PC-3 (cell line): ENCODE results near the gene TMEM164. TPM values are rescaled to one million over a fixed set of nuclear protein-coding genes. Genes with fewer than 3 reads are reported as not detected.

Experiments used
- ATAC-seq: fragments of 200-7000 bp; cut with Tn5 transposase; 2 replicates; pipeline ENCODE4 v1.9.1; 2020; ENCODE audit warnings: mild to moderate bottlenecking, moderate library complexity
- BruUV-seq: library from RNA; stranded (reverse); fragments of 400-500 nt; replicated peaks from 2 replicates; lab custom pipeline; 2021; lab: Mats Ljungman, UMichigan
- CTCF ChIA-PET: fragments of 300-600 bp; sonication (Branson Sonifier 250); formaldehyde crosslinking; loops from one replicate; lab custom pipeline; 2022; ENCODE audit warnings: antibody characterized with exemption; lab: Charles Lee
- POLR2A ChIA-PET: fragments of 300-600 bp; sonication (Branson Sonifier 250); formaldehyde crosslinking; loops from one replicate; lab custom pipeline; 2022; ENCODE audit warnings: antibody characterized with exemption; ENCODE audit not compliant: unreplicated experiment; lab: Charles Lee
- DNase-seq: peaks from one replicate; pipeline ENCODE4 v3.0.0-alpha.2; 2015
- H2AFZ ChIP-seq: fragments of 300-600 bp; sonication (generic); 2 replicates; pipeline ENCODE4 v1.6.0; 2016; ENCODE audit warnings: antibody characterized with exemption, low read length
- H3F3A ChIP-seq: fragments of 300-600 bp; sonication (generic); one replicate; pipeline ENCODE4 v1.6.0; 2017; ENCODE audit warnings: antibody characterized with exemption, low read length, control low read depth, mild to moderate bottlenecking; ENCODE audit not compliant: unreplicated experiment
- H3K27ac ChIP-seq: fragments of 300-600 bp; sonication (generic); 2 replicates; pipeline ENCODE4 v1.5.1; 2016; ENCODE audit warnings: mild to moderate bottlenecking, low read length
- H3K27me3 ChIP-seq: fragments of 300-600 bp; sonication (generic); 2 replicates; pipeline ENCODE4 v1.6.1; 2016; ENCODE audit warnings: low read length, mixed read lengths
- H3K36me3 ChIP-seq: fragments of 300-600 bp; sonication (generic); 2 replicates; pipeline ENCODE4 v1.6.1; 2016; ENCODE audit warnings: low read depth, mixed run types, low read length, mixed read lengths
- H3K4me1 ChIP-seq: fragments of 300-600 bp; sonication (generic); 2 replicates; pipeline ENCODE4 v1.5.1; 2016; ENCODE audit warnings: low read length; ENCODE audit not compliant: insufficient read depth
- H3K4me2 ChIP-seq: fragments of 300-600 bp; sonication (generic); 2 replicates; pipeline ENCODE4 v1.6.0; 2016; ENCODE audit warnings: low read length
- H3K4me3 ChIP-seq: fragments of 300-600 bp; sonication (generic); 2 replicates; pipeline ENCODE4 v1.5.1; 2016; ENCODE audit warnings: mild to moderate bottlenecking, low read length, mixed read lengths
- H3K79me2 ChIP-seq: fragments of 300-600 bp; sonication (generic); 2 replicates; pipeline ENCODE4 v1.6.1; 2017; ENCODE audit warnings: low read length, mixed read lengths
- H3K9ac ChIP-seq: fragments of 300-600 bp; sonication (generic); 2 replicates; pipeline ENCODE4 v1.6.0; 2016; ENCODE audit warnings: mild to moderate bottlenecking, low read length
- H3K9me2 ChIP-seq: fragments of 300-600 bp; sonication (generic); replicated peaks from 2 replicates; pipeline ENCODE4 v1.6.1; 2016; ENCODE audit warnings: mixed run types, low read length, mixed read lengths
- H3K9me3 ChIP-seq: fragments of 300-600 bp; sonication (generic); 2 replicates; pipeline ENCODE4 v1.6.1; 2016; ENCODE audit warnings: low read length, mixed read lengths
- H4K20me1 ChIP-seq: fragments of 300-600 bp; sonication (generic); 2 replicates; pipeline ENCODE4 v1.6.1; 2016; ENCODE audit warnings: low read length, mixed read lengths
- EZH2 ChIP-seq: fragments of 300-600 bp; sonication (generic); IDR thresholded peaks from one replicate; pipeline ENCODE4 v1.6.1; 2017; ENCODE audit warnings: antibody characterized with exemption, mild to moderate bottlenecking, low read length; ENCODE audit not compliant: unreplicated experiment
- EZH2phosphoT487 ChIP-seq: fragments of 300-600 bp; sonication (generic); IDR thresholded peaks from 2 replicates; pipeline ENCODE4 v1.6.1; 2018; ENCODE audit warnings: mild to moderate bottlenecking, antibody characterized with exemption, low read length, borderline replicate concordance
- intact Hi-C: fragments of 100-400 bp; cut with micrococcal nuclease; formaldehyde crosslinking; loops from 2 replicates; pipeline ENCODE4 v1.9.0; 2023
- total RNA-seq: library from RNA; depleted of rRNA; stranded (reverse); fragments of >200 nt; gene quantifications from 2 replicates; pipeline ENCODE4 v1.2.3, GENCODE V29; 2014
- TF ChIP-seq, protein P1 (sequence below): fragments of 300-600 bp; sonication (generic); conservative IDR thresholded peaks from 2 replicates; pipeline ENCODE4 v1.5.1; 2017; ENCODE audit warnings: antibody characterized with exemption, low read depth, mild to moderate bottlenecking, low read length

The TMEM164 gene
- total RNA-seq, 1 experiment from 2014 or later, result 26.6 TPM

DNA sequence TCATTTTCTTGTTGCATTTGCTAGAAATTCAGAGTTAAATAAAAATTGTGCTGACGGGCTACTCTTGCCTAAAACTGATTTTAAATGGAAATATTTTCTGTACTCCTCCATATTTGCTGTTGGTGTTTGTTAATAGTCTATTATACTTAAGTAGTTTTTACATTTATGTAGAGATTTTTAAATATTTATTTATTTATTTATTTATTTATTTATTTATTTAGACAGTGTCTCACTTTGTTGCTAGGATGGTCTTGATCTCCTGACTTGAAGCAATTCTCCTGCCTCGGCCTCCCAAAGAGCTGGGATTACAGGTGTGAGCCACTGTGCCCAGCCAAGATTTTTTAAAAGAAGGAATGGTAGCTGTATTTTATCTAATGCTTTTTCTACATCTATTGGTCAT lies 68.1 kb downstream of the TMEM164 start:
- H3K36me3 ChIP-seq, result no peaks in the 10 kb centered on the region
- H3K9ac ChIP-seq, result no peak overlapping the region
- BruUV-seq, result no TSS peak
- no peaks in the 10 kb centered on the region for H3F3A ChIP-seq
- no peaks in the 10 kb centered on the region for H4K20me1 ChIP-seq
- DNase-seq (no peak), ATAC-seq (no peak)
- no peaks in the 10 kb centered on the region for H3K9me2 ChIP-seq
- no peaks in the 10 kb centered on the region for H3K27me3 ChIP-seq
- TF ChIP-seq EZH2 (no peak), EZH2phosphoT487 (no peak)
- TF ChIP-seq, protein P1, sequence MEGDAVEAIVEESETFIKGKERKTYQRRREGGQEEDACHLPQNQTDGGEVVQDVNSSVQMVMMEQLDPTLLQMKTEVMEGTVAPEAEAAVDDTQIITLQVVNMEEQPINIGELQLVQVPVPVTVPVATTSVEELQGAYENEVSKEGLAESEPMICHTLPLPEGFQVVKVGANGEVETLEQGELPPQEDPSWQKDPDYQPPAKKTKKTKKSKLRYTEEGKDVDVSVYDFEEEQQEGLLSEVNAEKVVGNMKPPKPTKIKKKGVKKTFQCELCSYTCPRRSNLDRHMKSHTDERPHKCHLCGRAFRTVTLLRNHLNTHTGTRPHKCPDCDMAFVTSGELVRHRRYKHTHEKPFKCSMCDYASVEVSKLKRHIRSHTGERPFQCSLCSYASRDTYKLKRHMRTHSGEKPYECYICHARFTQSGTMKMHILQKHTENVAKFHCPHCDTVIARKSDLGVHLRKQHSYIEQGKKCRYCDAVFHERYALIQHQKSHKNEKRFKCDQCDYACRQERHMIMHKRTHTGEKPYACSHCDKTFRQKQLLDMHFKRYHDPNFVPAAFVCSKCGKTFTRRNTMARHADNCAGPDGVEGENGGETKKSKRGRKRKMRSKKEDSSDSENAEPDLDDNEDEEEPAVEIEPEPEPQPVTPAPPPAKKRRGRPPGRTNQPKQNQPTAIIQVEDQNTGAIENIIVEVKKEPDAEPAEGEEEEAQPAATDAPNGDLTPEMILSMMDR, result no peak
- ChIA-PET CTCF (no interaction called here), POLR2A (no interaction called here)
- H3K4me2 ChIP-seq, result no peak overlapping the region
- H3K9me3 ChIP-seq, result no peaks in the 10 kb centered on the region
- no peaks in the 10 kb centered on the region for H3K4me1 ChIP-seq
- H2AFZ ChIP-seq, result no peak overlapping the region
- H3K4me3 ChIP-seq, result no peak overlapping the region
- no peak overlapping the region for H3K27ac ChIP-seq
- no peaks in the 10 kb centered on the region for H3K79me2 ChIP-seq
- intact Hi-C loops, result no loop called here

DNA sequence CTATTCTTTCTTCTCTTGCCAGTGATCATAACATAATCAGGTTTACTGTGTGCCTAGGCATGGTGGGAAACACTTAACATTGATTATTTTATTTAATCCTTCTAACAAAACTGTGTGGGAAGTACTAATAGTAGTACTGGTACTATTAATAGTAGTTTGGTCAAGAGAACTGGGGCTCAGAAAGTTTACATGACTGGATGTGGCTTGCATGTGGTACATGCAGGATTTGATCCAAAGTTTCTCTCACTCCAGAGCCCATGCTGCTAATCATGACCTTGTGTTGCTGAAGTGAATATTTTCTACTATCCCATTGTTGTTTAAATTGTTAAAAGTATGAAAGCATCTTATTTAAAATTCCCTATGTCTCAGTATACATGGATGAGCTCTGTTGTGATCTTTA lies 78.4 kb downstream of the TMEM164 start:
- H2AFZ ChIP-seq, result no peak overlapping the region
- ATAC-seq (no peak), DNase-seq (no peak)
- H3K79me2 ChIP-seq, result no peaks in the 10 kb centered on the region
- POLR2A ChIA-PET, result no interaction called here
- no peaks in the 10 kb centered on the region for H3K27me3 ChIP-seq
- H3F3A ChIP-seq, result peaks cover 7% of the 10 kb centered on the region
- CTCF ChIA-PET, result no interaction called here
- no peak overlapping the region for H3K4me2 ChIP-seq
- no peak overlapping the region for H3K9ac ChIP-seq
- TF ChIP-seq, protein P1, result no peak
- TF ChIP-seq EZH2phosphoT487 (no peak), EZH2 (no peak)
- H3K27ac ChIP-seq, result peak overlapping the region; percentile 71; the same call in 1 of the 2 replicates
- no peaks in the 10 kb centered on the region for H4K20me1 ChIP-seq
- peaks cover 28% of the 10 kb centered on the region for H3K4me1 ChIP-seq
- intact Hi-C loops, result no loop called here
- no TSS peak for BruUV-seq
- H3K9me3 ChIP-seq, result no peaks in the 10 kb centered on the region
- H3K9me2 ChIP-seq, result no peaks in the 10 kb centered on the region
- no peaks in the 10 kb centered on the region for H3K36me3 ChIP-seq
- no peak overlapping the region for H3K4me3 ChIP-seq

DNA sequence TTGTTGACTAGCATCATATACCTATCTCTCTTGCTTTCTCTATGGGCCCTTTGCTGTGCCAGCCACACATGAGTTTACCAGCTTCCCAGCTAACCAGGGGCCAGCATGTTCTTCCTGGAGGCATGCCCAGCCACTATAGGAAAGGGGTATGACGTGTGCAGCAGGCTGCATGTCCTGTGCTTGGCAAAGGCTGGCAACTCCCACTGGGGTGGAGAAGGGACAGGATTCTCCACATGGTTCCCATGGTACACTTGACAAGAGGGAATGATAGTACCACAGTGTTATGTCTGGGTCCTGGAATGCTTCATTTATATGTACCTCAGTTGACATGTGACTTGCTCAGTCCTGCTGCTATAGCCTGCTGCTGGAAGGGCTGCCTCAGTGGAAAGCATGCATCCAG lies 78.8 kb downstream of the TMEM164 start:
- Histone ChIP-seq H3K27me3 (no peaks in the 10 kb centered on the region), H3K36me3 (no peaks in the 10 kb centered on the region), H3K9me2 (no peaks in the 10 kb centered on the region), H4K20me1 (no peaks in the 10 kb centered on the region), H3K4me1 (peaks cover 31% of the 10 kb centered on the region), H2AFZ (no peak overlapping the region), H3K9ac (no peak overlapping the region; the same call in 1 of the 2 replicates), H3K4me3 (no peak overlapping the region), H3K4me2 (peak overlapping the region; percentile 41; the same call in 1 of the 2 replicates), H3K9me3 (no peaks in the 10 kb centered on the region), H3K27ac (peak overlapping the region; percentile 71), H3K79me2 (no peaks in the 10 kb centered on the region), H3F3A (peaks cover 7% of the 10 kb centered on the region)
- peak; percentile 3 for DNase-seq
- CTCF ChIA-PET, result no interaction called here
- ATAC-seq, result peak; percentile 9
- POLR2A ChIA-PET, result no interaction called here
- TF ChIP-seq EZH2phosphoT487 (no peak), EZH2 (no peak)
- TF ChIP-seq, protein P1, result no peak
- no TSS peak for BruUV-seq
- intact Hi-C loops, result loop anchor here (1.0 kb wide), 1 partner anchor 55 kb away; no protein-coding TSS in a partner anchor
